SU-DHL-6 (cell line): ENCODE data around the gene CCDC93.

Source experiments
- CTCF ChIP-seq: fragments of 200-600 bp; sonication (generic); IDR thresholded peaks from one replicate; pipeline ENCODE4 v1.5.1; 2017; ENCODE audit warnings: antibody characterized with exemption, mild to moderate bottlenecking, low read length, moderate library complexity; ENCODE audit not compliant: insufficient read depth, poor library complexity, severe bottlenecking
- EZH2phosphoT487 ChIP-seq: fragments of 200-600 bp; sonication (generic), shearing (Covaris generic); conservative IDR thresholded peaks from 2 replicates; pipeline ENCODE4 v1.6.1; 2018; ENCODE audit warnings: mild to moderate bottlenecking, antibody characterized with exemption, low read length, moderate library complexity, mixed read lengths

DNA sequence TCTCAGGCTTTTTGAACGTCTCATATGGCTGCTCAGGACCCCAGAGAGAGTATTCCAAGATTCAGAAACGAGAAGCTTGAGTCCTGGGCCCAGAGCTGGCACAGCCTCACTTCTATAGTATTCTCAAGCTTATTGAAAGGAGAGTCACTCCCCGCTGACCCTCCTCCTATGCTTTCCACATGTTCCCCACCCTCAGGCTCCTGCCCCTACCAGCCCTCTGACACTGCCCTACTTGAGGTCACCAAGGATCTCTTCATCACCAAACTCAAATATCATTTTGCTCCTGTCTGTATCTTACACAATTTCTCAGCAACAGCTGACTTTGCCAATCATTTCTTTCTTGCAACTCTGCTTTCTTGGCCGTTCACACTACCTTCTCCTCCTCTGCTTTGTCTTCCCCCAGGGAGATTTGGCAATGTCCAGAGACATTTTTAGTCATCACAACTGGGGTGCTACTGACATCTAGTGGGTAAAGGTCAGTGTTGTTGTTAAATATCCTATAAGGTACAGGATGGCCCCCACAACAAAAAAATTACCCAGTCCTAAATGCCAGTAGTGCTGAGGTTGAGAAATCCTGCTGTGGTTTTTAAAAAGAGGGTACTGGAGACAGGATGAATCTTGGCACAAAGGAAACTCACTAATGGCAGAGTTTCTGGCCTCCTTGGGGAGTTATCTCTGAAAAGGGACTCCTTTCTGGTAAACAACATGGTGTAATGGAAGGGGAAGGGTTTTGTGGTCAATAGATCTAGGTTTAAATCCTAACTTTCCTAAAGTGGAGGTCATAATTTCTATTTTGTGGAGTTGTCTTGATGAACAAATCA lies 47.5 kb upstream of the CCDC93 start:
- peak; percentile 55 for TF ChIP-seq CTCF
- no peak for TF ChIP-seq EZH2phosphoT487
